GM12864 (cell line): ENCODE results near the gene ZFP69B.
A peak's percentile ranks its signal among the peaks of the same experiment; 100 is the strongest.
"Not testable (repeated sequence)": the region's sequence is repeated elsewhere in the genome, so short reads cannot be mapped to it uniquely, and the experiment has no call there.

Source experiments
- DNase-seq: peaks from one replicate; pipeline ENCODE4 v3.0.0-alpha.2; 2011; ENCODE audit warnings: low read depth
- H3K4me3 ChIP-seq: 2 replicates; pipeline ENCODE4 v1.5.1; 2011; ENCODE audit warnings: mild to moderate bottlenecking, low read depth, low read length, control low read depth
- TF ChIP-seq, protein P1 (sequence below): IDR thresholded peaks from 2 replicates; pipeline ENCODE4 v1.5.1; 2011; ENCODE audit warnings: low read depth, mild to moderate bottlenecking, moderate library complexity, low read length, control low read depth, inconsistent platforms; ENCODE audit errors: missing control alignments

Gene ZFP69B

DNA sequence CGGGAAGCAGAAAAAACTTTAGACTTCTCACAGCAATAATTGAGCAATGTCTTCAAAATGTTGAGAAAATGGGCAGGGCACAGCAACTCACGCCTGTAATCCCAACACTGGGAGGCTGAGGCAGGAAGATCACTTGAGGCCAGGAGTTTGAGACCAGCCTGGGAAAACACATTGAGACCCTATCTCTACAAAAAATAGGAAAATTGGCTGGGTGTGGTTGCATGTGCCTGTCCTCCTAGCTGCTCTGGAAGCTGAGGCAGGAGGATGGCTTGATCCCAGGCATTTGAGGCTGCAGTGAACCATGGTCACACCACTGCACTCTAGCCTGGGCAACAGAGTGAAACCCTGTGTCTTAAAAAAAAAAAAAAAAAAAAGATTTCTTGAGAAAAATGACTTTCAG is 19.1 kb downstream of the ZFP69B start:
- no peak overlapping the region for H3K4me3 ChIP-seq
- TF ChIP-seq, protein P1, sequence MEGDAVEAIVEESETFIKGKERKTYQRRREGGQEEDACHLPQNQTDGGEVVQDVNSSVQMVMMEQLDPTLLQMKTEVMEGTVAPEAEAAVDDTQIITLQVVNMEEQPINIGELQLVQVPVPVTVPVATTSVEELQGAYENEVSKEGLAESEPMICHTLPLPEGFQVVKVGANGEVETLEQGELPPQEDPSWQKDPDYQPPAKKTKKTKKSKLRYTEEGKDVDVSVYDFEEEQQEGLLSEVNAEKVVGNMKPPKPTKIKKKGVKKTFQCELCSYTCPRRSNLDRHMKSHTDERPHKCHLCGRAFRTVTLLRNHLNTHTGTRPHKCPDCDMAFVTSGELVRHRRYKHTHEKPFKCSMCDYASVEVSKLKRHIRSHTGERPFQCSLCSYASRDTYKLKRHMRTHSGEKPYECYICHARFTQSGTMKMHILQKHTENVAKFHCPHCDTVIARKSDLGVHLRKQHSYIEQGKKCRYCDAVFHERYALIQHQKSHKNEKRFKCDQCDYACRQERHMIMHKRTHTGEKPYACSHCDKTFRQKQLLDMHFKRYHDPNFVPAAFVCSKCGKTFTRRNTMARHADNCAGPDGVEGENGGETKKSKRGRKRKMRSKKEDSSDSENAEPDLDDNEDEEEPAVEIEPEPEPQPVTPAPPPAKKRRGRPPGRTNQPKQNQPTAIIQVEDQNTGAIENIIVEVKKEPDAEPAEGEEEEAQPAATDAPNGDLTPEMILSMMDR: no peak
- DNase-seq: no peak

DNA sequence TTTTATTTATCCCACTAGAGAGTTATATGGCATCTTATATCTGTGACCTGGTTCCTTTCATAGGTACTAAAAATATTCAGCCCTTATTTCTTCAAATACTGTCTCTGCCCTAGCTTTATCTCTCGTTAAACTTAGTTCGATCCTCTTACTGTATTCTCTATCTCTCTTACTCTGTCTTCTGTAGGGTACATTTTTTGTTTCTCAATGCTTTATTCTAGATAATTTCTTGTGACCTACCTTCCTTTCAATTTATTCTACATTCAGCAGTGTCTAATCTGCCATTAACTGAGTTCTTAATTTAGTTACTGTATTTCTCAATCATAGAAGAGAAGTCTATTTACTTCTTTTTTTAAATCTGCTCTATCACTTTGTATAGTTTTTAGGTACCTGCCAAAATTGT is 25.0 kb downstream of the ZFP69B start:
- no peak overlapping the region for H3K4me3 ChIP-seq
- TF ChIP-seq, protein P1: no peak
- DNase-seq: no peak

DNA sequence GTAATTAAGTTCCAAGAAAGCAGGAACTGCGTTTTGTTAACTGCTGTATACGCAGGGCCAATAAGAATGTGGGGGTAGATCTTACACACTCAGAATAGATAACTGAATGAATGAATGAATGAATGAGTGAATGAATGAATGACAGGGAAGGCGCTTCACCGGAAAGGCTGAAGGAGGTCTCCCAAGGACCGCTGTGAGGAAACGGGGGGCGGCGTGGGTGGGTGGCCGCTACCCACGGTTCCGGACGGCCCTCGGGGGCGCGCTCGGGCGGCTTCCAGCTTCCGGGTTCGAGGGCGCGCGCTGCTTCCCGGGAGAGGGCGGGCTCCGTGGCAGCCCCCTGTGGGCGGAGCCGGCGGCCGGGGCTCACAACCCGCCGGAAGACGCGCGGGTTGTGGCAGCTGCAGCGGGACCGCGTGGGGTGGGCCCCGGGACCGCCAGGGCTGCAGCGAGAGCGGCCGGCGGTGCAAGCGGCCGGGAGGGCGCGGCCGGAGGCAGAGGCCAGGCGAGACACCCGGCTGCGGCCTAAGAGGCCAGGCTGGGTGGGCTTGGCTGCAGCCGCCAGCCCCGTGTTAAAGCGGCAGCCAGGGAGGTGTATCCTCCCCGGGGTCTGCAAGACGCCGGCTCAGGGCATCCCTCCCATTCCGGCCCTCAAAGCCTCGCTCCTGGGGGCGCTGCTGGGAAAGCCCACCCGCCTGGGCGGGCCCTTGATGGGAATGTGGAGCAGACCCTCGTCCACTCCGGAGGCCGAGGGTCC is 26.8 kb downstream of the ZFP69B start, which contains the start of gene ZFP69:
ZFP69 (plus strand) TSS at position 367 of the 754 bp plus-strand sequence. CDS start 2,072 bp downstream, outside the sequence.
- TF ChIP-seq, protein P1: no peak
- no peak for DNase-seq
- peak within 1 kb of the TSS; percentile 78 for H3K4me3 ChIP-seq

DNA sequence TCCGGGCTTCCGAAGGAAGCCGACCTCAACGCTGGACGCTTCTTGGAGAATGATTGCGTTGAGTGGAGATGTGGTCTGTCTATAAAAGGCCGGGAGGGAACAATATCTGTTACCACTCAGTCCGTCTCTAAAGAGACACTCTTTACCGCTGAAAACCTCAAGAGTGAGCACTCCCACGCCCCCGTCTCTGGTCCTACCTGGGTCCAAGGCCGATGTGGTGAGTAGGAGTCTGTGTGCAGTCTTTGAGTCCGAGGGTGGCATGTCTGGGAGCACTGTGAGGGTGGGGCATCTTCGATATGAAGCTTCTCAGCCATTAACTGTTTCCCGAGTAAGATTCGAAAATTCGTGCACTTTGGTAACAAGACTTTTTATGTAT is 27.4 kb downstream of the ZFP69B start:
- TF ChIP-seq, protein P1: no peak
- no peak for DNase-seq
- H3K4me3 ChIP-seq: peak overlapping the region; percentile 78

DNA sequence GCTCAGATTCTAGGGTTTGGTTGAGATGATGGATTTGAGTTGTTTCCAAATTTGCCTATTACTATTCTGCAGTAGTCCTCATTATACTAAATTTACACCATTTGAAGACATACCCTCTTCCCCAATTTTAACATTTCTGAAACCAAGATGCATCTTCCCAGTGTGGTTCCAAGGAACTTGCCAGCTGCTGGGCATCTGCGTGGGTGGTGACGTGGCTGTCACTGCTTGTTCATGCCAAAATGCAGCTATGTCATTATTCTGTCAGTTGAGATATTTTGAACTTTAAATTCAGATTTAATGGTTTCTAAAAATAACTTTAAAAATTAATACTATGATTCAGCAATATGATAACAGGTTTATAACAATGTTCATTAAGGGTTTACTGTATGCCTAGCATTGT is 28.0 kb downstream of the ZFP69B start:
- TF ChIP-seq, protein P1: no peak
- DNase-seq: no peak
- H3K4me3 ChIP-seq: no peak overlapping the region

DNA sequence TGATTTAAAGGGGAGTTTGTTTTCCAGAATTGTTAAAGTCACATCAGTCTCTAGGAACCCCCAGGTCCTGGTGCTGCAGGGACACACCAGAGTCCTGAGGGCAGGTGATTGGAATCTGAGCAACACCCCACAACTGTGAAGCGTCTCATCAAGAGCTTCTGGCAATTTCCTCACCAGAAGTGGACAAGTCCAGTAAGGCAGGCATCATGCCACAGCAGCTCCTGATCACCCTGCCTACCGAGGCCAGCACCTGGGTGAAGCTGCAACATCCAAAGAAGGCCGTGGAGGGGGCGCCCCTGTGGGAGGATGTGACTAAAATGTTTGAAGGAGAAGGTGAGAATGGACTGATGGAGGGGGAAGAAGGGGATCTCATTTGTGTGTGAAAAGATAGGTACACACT is 28.9 kb downstream of the ZFP69B start:
- DNase-seq: no peak
- TF ChIP-seq, protein P1: no peak
- no peak overlapping the region for H3K4me3 ChIP-seq

DNA sequence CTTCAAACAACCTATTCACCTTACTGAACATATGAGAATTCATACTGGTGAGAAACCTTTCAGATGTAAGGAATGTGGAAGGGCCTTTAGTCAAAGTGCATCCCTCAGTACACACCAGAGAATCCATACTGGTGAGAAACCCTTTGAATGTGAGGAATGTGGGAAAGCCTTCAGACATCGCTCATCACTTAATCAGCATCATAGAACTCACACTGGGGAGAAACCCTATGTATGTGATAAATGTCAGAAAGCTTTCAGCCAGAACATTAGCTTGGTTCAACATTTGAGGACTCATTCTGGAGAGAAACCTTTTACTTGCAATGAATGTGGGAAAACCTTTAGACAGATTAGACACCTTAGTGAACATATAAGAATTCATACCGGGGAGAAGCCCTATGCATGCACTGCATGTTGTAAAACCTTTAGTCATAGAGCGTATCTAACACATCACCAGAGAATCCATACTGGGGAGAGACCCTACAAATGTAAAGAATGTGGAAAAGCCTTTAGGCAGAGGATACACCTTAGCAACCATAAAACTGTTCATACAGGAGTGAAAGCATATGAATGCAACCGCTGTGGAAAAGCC is 45.1 kb downstream of the ZFP69B start:
- TF ChIP-seq, protein P1: no peak
- H3K4me3 ChIP-seq: no peak overlapping the region
- DNase-seq: no peak

DNA sequence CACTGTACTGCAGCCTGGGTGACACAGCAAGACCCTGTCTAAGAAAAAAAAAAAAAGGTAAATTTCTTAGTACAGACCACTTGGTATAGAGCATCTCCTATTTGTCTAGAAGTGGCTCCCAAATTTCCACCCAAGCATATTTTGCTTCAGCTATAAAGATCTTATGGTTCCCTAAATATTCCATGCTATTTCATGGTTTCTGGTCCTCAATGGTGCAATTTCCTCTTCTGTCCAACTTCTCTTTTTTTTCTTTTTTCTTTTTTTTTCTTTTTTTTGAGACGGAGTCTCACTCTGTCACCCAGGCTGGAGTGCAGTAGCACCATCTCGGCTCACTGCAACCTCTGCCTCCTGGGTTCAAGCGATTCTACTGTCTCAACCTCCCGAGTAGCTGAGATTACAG is 52.4 kb downstream of the ZFP69B start:
- DNase-seq, H3K4me3 ChIP-seq: not testable (repeated sequence)
